Effector memory CD8-positive, alpha-beta T cell (primary cell): ENCODE measurements around the gene FCHSD1.

Source experiments
- ATAC-seq: fragments of 150-1000 bp; cut with Tn5 transposase; replicated peaks from 2 replicates; pipeline ENCODE4 v1.10.0; 2021; ENCODE audit warnings: mild to moderate bottlenecking, moderate library complexity
- DNase-seq, 3 experiments: peaks; one replicate each; pipeline ENCODE4 v3.0.0; 2021
- H3K27ac Mint-ChIP-seq, 2 donors: one replicate each; pipeline ENCODE4 v1.8.0; 2022; ENCODE audit warnings: mild to moderate bottlenecking in 2 of 2, mixed read lengths in 2 of 2, moderate library complexity in 2 of 2
- H3K27me3 Mint-ChIP-seq, 2 donors: one replicate each; pipeline ENCODE4 v1.8.0; 2022; ENCODE audit warnings: mixed read lengths in 2 of 2
- H3K36me3 Mint-ChIP-seq: one replicate; pipeline ENCODE4 v1.8.0; 2022; ENCODE audit warnings: mild to moderate bottlenecking, moderate library complexity, mixed read lengths; ENCODE audit not compliant: insufficient read depth
- H3K4me1 Mint-ChIP-seq, 2 donors: one replicate each; pipeline ENCODE4 v1.8.0; 2022; ENCODE audit warnings: low read depth in 2 of 2, mixed read lengths in 2 of 2
- H3K4me3 Mint-ChIP-seq, 2 donors: one replicate each; pipeline ENCODE4 v1.8.0; 2022; ENCODE audit warnings: mild to moderate bottlenecking in 2 of 2, mixed read lengths in 2 of 2, moderate library complexity in 2 of 2
- H3K9me3 Mint-ChIP-seq, 2 donors: one replicate each; pipeline ENCODE4 v1.8.0; 2022; ENCODE audit warnings: mixed read lengths in 2 of 2

Gene FCHSD1

GRCh38 chr5:141647242-141647641 lies 4.0 kb downstream of the FCHSD1 start:
- H3K27ac Mint-ChIP-seq: peak overlapping the region in 1 of 2 donors; percentile 25
- no peak for DNase-seq
- ATAC-seq: no peak
- H3K36me3 Mint-ChIP-seq: peaks cover 19% of the 10 kb centered on the region
- peaks cover 39 to 43% of the 10 kb centered on the region in 2 donors for H3K4me1 Mint-ChIP-seq
- H3K4me3 Mint-ChIP-seq: no peak overlapping the region
- H3K9me3 Mint-ChIP-seq: no peaks in the 10 kb centered on the region
- no peaks in the 10 kb centered on the region for H3K27me3 Mint-ChIP-seq

GRCh38 chr5:141646026-141646425 lies 5.2 kb downstream of the FCHSD1 start:
- Mint-ChIP-seq H3K27ac (no peak overlapping the region), H3K27me3 (no peaks in the 10 kb centered on the region), H3K4me1 (peaks cover 32 to 40% of the 10 kb centered on the region in 2 donors)

GRCh38 chr5:141641634-141642267 lies 9.5 kb downstream of the FCHSD1 start:
- Mint-ChIP-seq H3K9me3 (no peaks in the 10 kb centered on the region), H3K27me3 (no peaks in the 10 kb centered on the region), H3K27ac (peak overlapping the region in 1 of 2 donors; percentile 2), H3K4me1 (peaks cover 21 to 25% of the 10 kb centered on the region in 2 donors), H3K4me3 (no peak overlapping the region), H3K36me3 (peaks cover 22% of the 10 kb centered on the region)
- ATAC-seq (no peak), DNase-seq (no peak)

More at GRCh38 chr5:141646026-141646425, 5.2 kb downstream of the FCHSD1 start:
- DNase-seq (no peak), ATAC-seq (no peak)
- Mint-ChIP-seq H3K9me3 (no peaks in the 10 kb centered on the region), H3K4me3 (no peak overlapping the region), H3K36me3 (peaks cover 19% of the 10 kb centered on the region)

GRCh38 chr5:141640698-141641097 lies 10.5 kb downstream of the FCHSD1 start:
- Mint-ChIP-seq H3K36me3 (peaks cover 20% of the 10 kb centered on the region), H3K9me3 (no peaks in the 10 kb centered on the region), H3K27me3 (no peaks in the 10 kb centered on the region), H3K4me3 (no peak overlapping the region), H3K27ac (peak overlapping the region in 1 of 2 donors; percentile 25), H3K4me1 (peaks cover 24 to 25% of the 10 kb centered on the region in 2 donors)
- DNase-seq (no peak), ATAC-seq (no peak)

- Mint-ChIP-seq H3K4me3 (no peak overlapping the region), H3K27ac (no peak overlapping the region), H3K27me3 (no peaks in the 10 kb centered on the region), H3K4me1 (peaks cover 28 to 30% of the 10 kb centered on the region in 2 donors), H3K36me3 (peaks cover 20% of the 10 kb centered on the region), H3K9me3 (no peaks in the 10 kb centered on the region)
- no peak for DNase-seq
- ATAC-seq: no peak
Observed at GRCh38 chr5:141640051-141640415, 11.2 kb downstream of the FCHSD1 start.

GRCh38 chr5:141639357-141640050 lies 11.7 kb downstream of the FCHSD1 start:
- peaks cover 20% of the 10 kb centered on the region for H3K36me3 Mint-ChIP-seq
- no peak for ATAC-seq
- H3K4me1 Mint-ChIP-seq: peaks cover 27% of the 10 kb centered on the region in 2 donors
- H3K27ac Mint-ChIP-seq: no peak overlapping the region
- no peaks in the 10 kb centered on the region for H3K9me3 Mint-ChIP-seq
- H3K27me3 Mint-ChIP-seq: no peaks in the 10 kb centered on the region
- no peak overlapping the region for H3K4me3 Mint-ChIP-seq
- DNase-seq: no peak

- Mint-ChIP-seq H3K9me3 (no peaks in the 10 kb centered on the region), H3K36me3 (peaks cover 18% of the 10 kb centered on the region), H3K27ac (peak overlapping the region; percentile 63 to 78), H3K4me1 (peaks cover 32 to 33% of the 10 kb centered on the region in 2 donors), H3K4me3 (peak overlapping the region in 1 of 2 donors; percentile 88), H3K27me3 (no peaks in the 10 kb centered on the region)
- no peak for ATAC-seq
- no peak for DNase-seq
Observed at GRCh38 chr5:141638771-141639170, 12.4 kb downstream of the FCHSD1 start.

- H3K9me3 Mint-ChIP-seq: no peaks in the 10 kb centered on the region
- H3K27ac Mint-ChIP-seq: peak overlapping the region; percentile 63 to 78
- H3K36me3 Mint-ChIP-seq: peaks cover 11% of the 10 kb centered on the region
- H3K4me3 Mint-ChIP-seq: peak overlapping the region; percentile 88 to 89
- no peaks in the 10 kb centered on the region for H3K27me3 Mint-ChIP-seq
- peaks cover 32 to 33% of the 10 kb centered on the region in 2 donors for H3K4me1 Mint-ChIP-seq
- peak; percentile 53 for ATAC-seq
- peak; percentile 54 to 63 (median 57) for DNase-seq
Observed at GRCh38 chr5:141637767-141638419, 13.3 kb downstream of the FCHSD1 start.

GRCh38 chr5:141637123-141637766 lies 14.0 kb downstream of the FCHSD1 start:
- peak; percentile 62 for ATAC-seq

GRCh38 chr5:141636413-141637122 lies 14.7 kb downstream of the FCHSD1 start, which contains the start of the genes HDAC3 and RELL2:
Gene HDAC3, minus strand, starts transcription at chr5:141636849. Its CDS starts 59 bp downstream, at chr5:141636790.
Gene RELL2, plus strand, starts transcription at chr5:141636997. Its CDS starts 1,229 bp downstream, at chr5:141638226.
- H3K9me3 Mint-ChIP-seq: no peaks in the 10 kb centered on the region
- peaks cover 14% of the 10 kb centered on the region for H3K36me3 Mint-ChIP-seq
- ATAC-seq: peak; percentile 85
- H3K27ac Mint-ChIP-seq: peak within 1 kb of the TSS; percentile 63 to 79
- no peaks in the 10 kb centered on the region for H3K27me3 Mint-ChIP-seq
- DNase-seq: peak; percentile 94 to 98 (median 98)
- peak within 1 kb of the TSS; percentile 88 to 89 for H3K4me3 Mint-ChIP-seq
- peaks cover 30 to 33% of the 10 kb centered on the region in 2 donors for H3K4me1 Mint-ChIP-seq

More at GRCh38 chr5:141637123-141637766, 14.0 kb downstream of the FCHSD1 start:
- peak; percentile 47 to 57 (median 55) for DNase-seq
- no peaks in the 10 kb centered on the region for H3K9me3 Mint-ChIP-seq
- peaks cover 32 to 33% of the 10 kb centered on the region in 2 donors for H3K4me1 Mint-ChIP-seq
- H3K36me3 Mint-ChIP-seq: peaks cover 11% of the 10 kb centered on the region
- H3K4me3 Mint-ChIP-seq: peak overlapping the region; percentile 88 to 89
- peak overlapping the region; percentile 63 to 78 for H3K27ac Mint-ChIP-seq
- H3K27me3 Mint-ChIP-seq: no peaks in the 10 kb centered on the region

- ATAC-seq (no peak), DNase-seq (no peak)
- Mint-ChIP-seq H3K27ac (peak overlapping the region; percentile 63 to 79), H3K36me3 (peaks cover 19% of the 10 kb centered on the region), H3K27me3 (no peaks in the 10 kb centered on the region), H3K4me3 (peak overlapping the region; percentile 88 to 89), H3K4me1 (peaks cover 29 to 31% of the 10 kb centered on the region in 2 donors), H3K9me3 (no peaks in the 10 kb centered on the region)
Observed at GRCh38 chr5:141636106-141636412, 15.2 kb downstream of the FCHSD1 start.

- H3K27ac Mint-ChIP-seq: peak overlapping the region; percentile 63 to 79
- ATAC-seq (no peak), DNase-seq (no peak)
- H3K4me1 Mint-ChIP-seq: peaks cover 25 to 28% of the 10 kb centered on the region in 2 donors
- no peaks in the 10 kb centered on the region for H3K27me3 Mint-ChIP-seq
- H3K36me3 Mint-ChIP-seq: peaks cover 21% of the 10 kb centered on the region
- peak overlapping the region; percentile 88 to 89 for H3K4me3 Mint-ChIP-seq
- no peaks in the 10 kb centered on the region for H3K9me3 Mint-ChIP-seq
Observed at GRCh38 chr5:141635646-141636045, 15.6 kb downstream of the FCHSD1 start.
